HEK293 (cell line): ENCODE measurements around the gene UBE3B.

Source experiments
- CTCF ChIA-PET: fragments of 350-600 bp; formaldehyde crosslinking; extraction: SDS; loops from one replicate; lab custom pipeline; 2021; ENCODE audit warnings: antibody characterized with exemption; lab: Yijun Ruan, JAX
- POLR2A ChIA-PET: fragments of 300-600 bp; formaldehyde crosslinking; extraction: SDS; loops from one replicate; lab custom pipeline; 2020; ENCODE audit warnings: antibody characterized with exemption, inconsistent platforms; lab: Yijun Ruan, JAX
- H3K27ac ChIP-seq: fragments of 200-500 bp; sonication (Bioruptor generic); 2 replicates; pipeline ENCODE4 v1.5.1; 2014; ENCODE audit warnings: low read depth, low read length, control low read depth, inconsistent platforms; ENCODE audit errors: extremely low read depth
- H3K36me3 ChIP-seq, 2 experiments: fragments of 200-500 bp in 1 of 2; sonication (Bioruptor generic) in 1 of 2; 1 replicate in 1 of 2; 2 replicates in 1 of 2; pipeline ENCODE4 v1.5.1; 2014 to 2017; ENCODE audit warnings: inconsistent platforms in 2 of 2, low read length in 2 of 2; ENCODE audit not compliant: control insufficient read depth in 2 of 2, insufficient read depth in 1 of 2
- H3K4me1 ChIP-seq: fragments of 200-500 bp; sonication (Bioruptor generic); 2 replicates; pipeline ENCODE4 v1.5.1; 2014; ENCODE audit warnings: mild to moderate bottlenecking, low read length, inconsistent platforms; ENCODE audit not compliant: control insufficient read depth, insufficient read depth
- H3K4me3 ChIP-seq: 2 replicates; pipeline ENCODE4 v1.5.1; 2011; ENCODE audit warnings: low read depth, mild to moderate bottlenecking, control low read depth, low read length, moderate library complexity
- H3K9me3 ChIP-seq: fragments of 200-500 bp; sonication (Bioruptor generic); 2 replicates; pipeline ENCODE4 v1.5.1; 2014; ENCODE audit warnings: low read depth, low read length, inconsistent platforms; ENCODE audit not compliant: control insufficient read depth, insufficient read depth
- ATF2 ChIP-seq: fragments of 450-650 bp; formaldehyde crosslinking; IDR thresholded peaks from 2 replicates; pipeline ENCODE4 v1.5.1; 2016; ENCODE audit warnings: missing biosample characterization, missing genetic modification characterization, low read depth
- GLI4 ChIP-seq: fragments of 450-650 bp; formaldehyde crosslinking; IDR thresholded peaks from 2 replicates; pipeline ENCODE4 v1.5.1; 2016; ENCODE audit warnings: missing biosample characterization, missing genetic modification characterization
- IKZF3 ChIP-seq: fragments of 450-650 bp; IDR thresholded peaks from 2 replicates; pipeline ENCODE4 v1.5.0; 2018; ENCODE audit warnings: missing biosample characterization, mild to moderate bottlenecking, missing genetic modification characterization, moderate library complexity
- MYNN ChIP-seq: fragments of 450-650 bp; formaldehyde crosslinking; IDR thresholded peaks from 2 replicates; pipeline ENCODE4 v1.5.1; 2016; ENCODE audit warnings: missing biosample characterization, missing genetic modification characterization, borderline replicate concordance
- PRDM4 ChIP-seq: fragments of 450-650 bp; formaldehyde crosslinking; IDR thresholded peaks from 2 replicates; pipeline ENCODE4 v1.5.1; 2017; ENCODE audit warnings: missing biosample characterization, missing genetic modification characterization
- ZBTB1 ChIP-seq: fragments of 450-650 bp; formaldehyde crosslinking; IDR thresholded peaks from 2 replicates; pipeline ENCODE4 v1.5.1; 2016; ENCODE audit warnings: missing biosample characterization, missing genetic modification characterization
- ZBTB26 ChIP-seq: fragments of 450-650 bp; formaldehyde crosslinking; optimal IDR thresholded peaks from 2 replicates; pipeline ENCODE3; 2016; ENCODE audit warnings: missing biosample characterization, mild to moderate bottlenecking, missing genetic modification characterization
- ZBTB7A ChIP-seq: fragments of 450-650 bp; formaldehyde crosslinking; IDR thresholded peaks from 2 replicates; pipeline ENCODE4 v1.5.1; 2016; ENCODE audit warnings: low read depth, missing biosample characterization, missing genetic modification characterization
- ZFHX2 ChIP-seq: fragments of 450-650 bp; formaldehyde crosslinking; conservative IDR thresholded peaks from 2 replicates; pipeline ENCODE4 v1.5.1; 2016; ENCODE audit warnings: missing biosample characterization, missing genetic modification characterization
- ZFP37 ChIP-seq: fragments of 450-650 bp; formaldehyde crosslinking; IDR thresholded peaks from 2 replicates; pipeline ENCODE4 v1.5.1; 2016; ENCODE audit warnings: missing biosample characterization, missing genetic modification characterization
- ZNF138 ChIP-seq: fragments of 450-650 bp; formaldehyde crosslinking; IDR thresholded peaks from 2 replicates; pipeline ENCODE4 v1.5.1; 2016; ENCODE audit warnings: missing biosample characterization, missing genetic modification characterization, borderline replicate concordance
- ZNF157 ChIP-seq: fragments of 450-650 bp; formaldehyde crosslinking; IDR thresholded peaks from 2 replicates; pipeline ENCODE4 v1.5.1; 2016; ENCODE audit warnings: missing biosample characterization, missing genetic modification characterization
- ZNF16 ChIP-seq: fragments of 450-650 bp; formaldehyde crosslinking; IDR thresholded peaks from 2 replicates; pipeline ENCODE4 v1.5.1; 2016; ENCODE audit warnings: low read depth, missing biosample characterization, missing genetic modification characterization
- ZNF184 ChIP-seq: fragments of 450-650 bp; IDR thresholded peaks from 2 replicates; pipeline ENCODE4 v1.5.1; 2018; ENCODE audit warnings: missing biosample characterization, mild to moderate bottlenecking, missing genetic modification characterization
- ZNF26 ChIP-seq: fragments of 450-650 bp; formaldehyde crosslinking; IDR thresholded peaks from 2 replicates; pipeline ENCODE4 v1.5.1; 2016; ENCODE audit warnings: missing biosample characterization, missing genetic modification characterization
- ZNF311 ChIP-seq: fragments of 450-650 bp; formaldehyde crosslinking; IDR thresholded peaks from 2 replicates; pipeline ENCODE4 v1.5.1; 2017; ENCODE audit warnings: missing biosample characterization, missing genetic modification characterization, borderline replicate concordance
- ZNF391 ChIP-seq: fragments of 450-650 bp; formaldehyde crosslinking; IDR thresholded peaks from 2 replicates; pipeline ENCODE4 v1.5.1; 2016; ENCODE audit warnings: low read depth, missing biosample characterization, missing genetic modification characterization, borderline replicate concordance
- ZNF416 ChIP-seq: fragments of 450-650 bp; formaldehyde crosslinking; IDR thresholded peaks from 2 replicates; pipeline ENCODE4 v1.5.1; 2016; ENCODE audit warnings: missing biosample characterization, missing genetic modification characterization
- ZNF488 ChIP-seq: fragments of 450-650 bp; formaldehyde crosslinking; IDR thresholded peaks from 2 replicates; pipeline ENCODE4 v1.5.1; 2016; ENCODE audit warnings: missing biosample characterization, missing genetic modification characterization
- ZNF544 ChIP-seq: fragments of 450-650 bp; formaldehyde crosslinking; IDR thresholded peaks from 2 replicates; pipeline ENCODE4 v1.5.0; 2017; ENCODE audit warnings: missing biosample characterization, missing genetic modification characterization
- ZNF555 ChIP-seq: fragments of 450-650 bp; formaldehyde crosslinking; conservative IDR thresholded peaks from 2 replicates; pipeline ENCODE4 v1.5.1; 2017; ENCODE audit warnings: missing biosample characterization, mild to moderate bottlenecking, missing genetic modification characterization, inconsistent platforms
- ZNF626 ChIP-seq: fragments of 450-650 bp; sonication (Bioruptor Pico); formaldehyde crosslinking; IDR thresholded peaks from 2 replicates; pipeline ENCODE4 v1.5.1; 2018; ENCODE audit warnings: missing biosample characterization, missing genetic modification characterization, inconsistent platforms
- ZNF843 ChIP-seq: fragments of 450-650 bp; formaldehyde crosslinking; IDR thresholded peaks from 2 replicates; pipeline ENCODE4 v1.5.1; 2016; ENCODE audit warnings: missing biosample characterization, missing genetic modification characterization

The UBE3B gene

GRCh38 chr12:109487181-109488050, 10.0 kb downstream of the UBE3B start:
- Histone ChIP-seq H3K9me3 (no peaks in the 10 kb centered on the region), H3K4me1 (no peaks in the 10 kb centered on the region), H3K36me3 (peaks cover 50 to 97% of the 10 kb centered on the region in 2 experiments), H3K4me3 (no peak overlapping the region), H3K27ac (no peak overlapping the region)
- ChIA-PET POLR2A (no interaction called here), CTCF (no interaction called here)
- TF ChIP-seq ZNF488 (no peak), ZNF391 (tag by site-specific recombination) (no peak), ZNF311 (tag by site-specific recombination) (no peak), ZNF555 (tag by site-specific recombination) (no peak), ZNF138 (tag by site-specific recombination) (no peak), ZNF16 (tag by site-specific recombination) (no peak), PRDM4 (tag by site-specific recombination) (no peak), GLI4 (tag by site-specific recombination) (no peak)

GRCh38 chr12:109488051-109488665, 10.7 kb downstream of the UBE3B start:
- H3K4me1 ChIP-seq, result no peaks in the 10 kb centered on the region
- ChIA-PET CTCF (no interaction called here), POLR2A (no interaction called here)
- H3K4me3 ChIP-seq, result no peak overlapping the region
- H3K36me3 ChIP-seq, result peaks cover 50 to 98% of the 10 kb centered on the region in 2 experiments
- H3K27ac ChIP-seq, result no peak overlapping the region
- H3K9me3 ChIP-seq, result no peaks in the 10 kb centered on the region
- TF ChIP-seq ZNF184, result no peak
- no peak for TF ChIP-seq ZNF544
- TF ChIP-seq ZNF26 (tag by site-specific recombination), result no peak
- TF ChIP-seq MYNN, result no peak
- no peak for TF ChIP-seq ZBTB7A (tag by site-specific recombination)
- no peak for TF ChIP-seq ZNF416 (tag by site-specific recombination)
- TF ChIP-seq ZBTB1 (tag by site-specific recombination), result no peak
- TF ChIP-seq IKZF3 (tag by site-specific recombination), result no peak
- no peak for TF ChIP-seq ATF2 (tag by site-specific recombination)
- no peak for TF ChIP-seq ZNF626 (tag by site-specific recombination)
- no peak for TF ChIP-seq ZNF157 (tag by site-specific recombination)
- no peak for TF ChIP-seq ZBTB26
- TF ChIP-seq ZNF843 (tag by site-specific recombination), result no peak
- no peak for TF ChIP-seq ZFHX2 (tag by site-specific recombination)
- TF ChIP-seq ZFP37 (tag by site-specific recombination), result no peak
- TF ChIP-seq ZNF488, result no peak
